DND-41 (cell line): ENCODE data around the gene TMEM185B.

Experiments used
- CTCF ChIP-seq: IDR thresholded peaks from 2 replicates; pipeline ENCODE4 v1.5.1; 2012; ENCODE audit warnings: borderline replicate concordance, low read length, moderate library complexity, mild to moderate bottlenecking; ENCODE audit not compliant: poor library complexity, severe bottlenecking; ENCODE audit errors: extremely low read depth
- EZH2 ChIP-seq: IDR thresholded peaks from 3 replicates; pipeline ENCODE4 v1.6.1; 2012; ENCODE audit warnings: borderline replicate concordance, low read depth, mild to moderate bottlenecking, moderate library complexity, low read length, inconsistent platforms; ENCODE audit not compliant: severe bottlenecking

- no peak for TF ChIP-seq CTCF
- TF ChIP-seq EZH2, result no peak
These were observed 18.1 kb downstream of the TMEM185B start for GRCh38 chr2:120204945-120205670.
